ENCODE data around the gene HPD. TPM values are rescaled to one million over a fixed set of nuclear protein-coding genes. Genes with fewer than 3 reads are reported as not detected.

The HPD gene
- total RNA-seq, 1 donor from 2014 or later, result not detected

- DNase-seq (ENCODE audit: low read depth in 2 of 2), result peak; percentile 80 to 81
These were observed 47.0 kb downstream of the HPD start for GRCh38 chr12:121811434-121812319.

GRCh38 chr12:121810833-121811433 is 47.7 kb downstream of the HPD start:
- DNase-seq (ENCODE audit: low read depth in 2 of 2), result no peak

GRCh38 chr12:121810234-121810817 is 48.3 kb downstream of the HPD start:
- DNase-seq (ENCODE audit: low read depth in 2 of 2), result no peak

- DNase-seq (ENCODE audit: low read depth in 2 of 2), result no peak
These were observed 48.9 kb downstream of the HPD start for GRCh38 chr12:121809712-121810116.

GRCh38 chr12:121808623-121809022 is 50.0 kb downstream of the HPD start:
- no peak for DNase-seq (ENCODE audit: low read depth in 2 of 2)

- DNase-seq (ENCODE audit: low read depth in 2 of 2), result no peak
These were observed 50.9 kb downstream of the HPD start for GRCh38 chr12:121807642-121808347.

- peak in 1 of 2 donors; percentile 41 for DNase-seq (ENCODE audit: low read depth in 2 of 2)
These were observed 51.9 kb downstream of the HPD start for GRCh38 chr12:121806546-121807423.

GRCh38 chr12:121806009-121806545 is 52.6 kb downstream of the HPD start:
- DNase-seq (ENCODE audit: low read depth in 2 of 2), result no peak

- peak; percentile 39 for DNase-seq (ENCODE audit: low read depth in 2 of 2)
These were observed 53.3 kb downstream of the HPD start for GRCh38 chr12:121805171-121806008.

- peak; percentile 50 to 62 for DNase-seq (ENCODE audit: low read depth in 2 of 2)
These were observed 54.1 kb downstream of the HPD start for GRCh38 chr12:121804417-121805111.

GRCh38 chr12:121803861-121804416 is 54.7 kb downstream of the HPD start, which contains the start of gene SETD1B:
Gene SETD1B (plus strand): TSS chr12:121804009. CDS start chr12:121804738, 729 bp downstream.
- peak; percentile 48 to 74 for DNase-seq (ENCODE audit: low read depth in 2 of 2)

- DNase-seq (ENCODE audit: low read depth in 2 of 2), result peak; percentile 94 to 96
These were observed 55.6 kb downstream of the HPD start for GRCh38 chr12:121802843-121803698.

GRCh38 chr12:121802485-121802842 is 56.2 kb downstream of the HPD start:
- no peak for DNase-seq (ENCODE audit: low read depth in 2 of 2)

- peak; percentile 73 to 81 for DNase-seq (ENCODE audit: low read depth in 2 of 2)
These were observed 56.8 kb downstream of the HPD start for GRCh38 chr12:121801595-121802484.

GRCh38 chr12:121800694-121801594 is 57.7 kb downstream of the HPD start:
- peak; percentile 87 for DNase-seq (ENCODE audit: low read depth in 2 of 2)

Measured in lung microvascular endothelial cell (primary cell).